Adrenal gland (tissue), 5 donors: ENCODE measurements around the gene MTUS2.

Experiments
- POLR2A ChIP-seq, 2 donors: fragments of 450-650 bp; IDR thresholded peaks; one replicate each; pipeline ENCODE4 v1.6.1; 2017; ENCODE audit warnings: antibody characterized with exemption in 2 of 2, mild to moderate bottlenecking in 2 of 2, moderate library complexity in 1 of 2
- TF ChIP-seq, protein P1 (sequence below), 6 experiments: fragments of 450-650 bp in 4 of 6; fragments of 200-600 bp in 2 of 6; sonication (generic) in 1 of 6; IDR thresholded peaks; 1 replicate in 5 of 6; 2 replicates in 1 of 6; pipeline versions ENCODE4 v1.5.1 to v1.8.0; 2016 to 2021; ENCODE audit warnings: antibody characterized with exemption in 6 of 6, mild to moderate bottlenecking in 2 of 6, moderate library complexity in 1 of 6
- donor health status: DM: no; HTN: no; CAD: no.

DNA sequence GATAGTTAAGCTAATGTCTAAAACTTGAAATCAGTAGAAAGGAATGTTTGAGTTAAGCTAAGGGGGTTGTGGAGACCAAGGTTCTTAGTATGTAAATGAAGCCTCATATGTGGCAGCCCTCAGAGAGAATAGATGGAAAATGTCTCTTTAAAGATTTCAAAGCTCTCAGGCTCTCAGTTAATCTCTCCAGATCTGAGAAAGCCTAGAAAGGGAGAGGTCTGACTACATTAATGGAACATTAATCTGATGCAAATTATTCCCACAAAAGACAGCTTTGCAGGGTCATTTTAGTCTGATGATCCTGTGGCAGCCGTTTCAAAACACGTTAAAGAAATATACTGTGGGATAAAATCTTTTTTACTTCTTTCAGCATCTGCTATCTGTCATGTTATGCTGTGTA is 508.4 kb downstream of the MTUS2 start:
- TF ChIP-seq, protein P1, sequence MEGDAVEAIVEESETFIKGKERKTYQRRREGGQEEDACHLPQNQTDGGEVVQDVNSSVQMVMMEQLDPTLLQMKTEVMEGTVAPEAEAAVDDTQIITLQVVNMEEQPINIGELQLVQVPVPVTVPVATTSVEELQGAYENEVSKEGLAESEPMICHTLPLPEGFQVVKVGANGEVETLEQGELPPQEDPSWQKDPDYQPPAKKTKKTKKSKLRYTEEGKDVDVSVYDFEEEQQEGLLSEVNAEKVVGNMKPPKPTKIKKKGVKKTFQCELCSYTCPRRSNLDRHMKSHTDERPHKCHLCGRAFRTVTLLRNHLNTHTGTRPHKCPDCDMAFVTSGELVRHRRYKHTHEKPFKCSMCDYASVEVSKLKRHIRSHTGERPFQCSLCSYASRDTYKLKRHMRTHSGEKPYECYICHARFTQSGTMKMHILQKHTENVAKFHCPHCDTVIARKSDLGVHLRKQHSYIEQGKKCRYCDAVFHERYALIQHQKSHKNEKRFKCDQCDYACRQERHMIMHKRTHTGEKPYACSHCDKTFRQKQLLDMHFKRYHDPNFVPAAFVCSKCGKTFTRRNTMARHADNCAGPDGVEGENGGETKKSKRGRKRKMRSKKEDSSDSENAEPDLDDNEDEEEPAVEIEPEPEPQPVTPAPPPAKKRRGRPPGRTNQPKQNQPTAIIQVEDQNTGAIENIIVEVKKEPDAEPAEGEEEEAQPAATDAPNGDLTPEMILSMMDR (IDR thresholded peaks at IDR 0.05) = no peak
- no peak for TF ChIP-seq POLR2A (IDR thresholded peaks at IDR 0.05)
